Measurements from ENCODE around the gene PIWIL4. TPM values are rescaled to one million over a fixed set of nuclear protein-coding genes. Genes with fewer than 3 reads are reported as not detected.

The PIWIL4 gene
- 1.3 and 2.9 TPM in 2 replicates for polyA plus RNA-seq
- 0.35 and 0.73 TPM in 2 replicates for polyA minus RNA-seq

DNA sequence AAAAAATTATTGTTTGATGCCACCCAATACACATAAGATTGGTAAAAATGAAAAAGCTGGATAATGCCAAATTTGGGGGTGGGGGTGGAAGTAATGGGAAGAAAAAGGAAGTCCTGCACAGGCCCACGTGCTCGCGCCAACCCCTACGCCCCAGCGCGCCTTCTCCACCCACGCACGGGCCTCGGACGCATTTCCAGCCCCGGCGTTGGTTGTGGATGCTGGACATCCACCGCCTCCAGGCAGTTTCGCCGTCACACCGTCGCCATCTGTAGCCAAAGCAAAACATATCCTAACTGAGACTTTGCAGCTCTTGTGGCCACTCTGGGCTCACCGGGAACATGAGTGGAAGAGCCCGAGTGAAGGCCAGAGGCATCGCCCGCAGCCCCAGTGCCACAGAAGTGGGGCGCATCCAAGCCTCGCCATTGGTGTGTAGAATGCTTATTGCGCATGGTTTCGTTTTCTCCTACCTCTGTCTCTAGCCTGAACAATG is at the start of gene PIWIL4:
Gene PIWIL4, plus strand, starts transcription at position 188 of the 490 bp plus-strand sequence. Its CDS starts 151 bp downstream, at position 339.
- H3F3A ChIP-seq (ENCODE audit: insufficient read depth, low read length, poor library complexity, severe bottlenecking): no peaks in the 10 kb centered on the region
- no peak within 1 kb of the TSS for H3K27ac ChIP-seq (ENCODE audit: low read length)
- H2AFZ ChIP-seq (ENCODE audit: low read depth, low read length): no peak within 1 kb of the TSS
- H3K36me3 ChIP-seq (ENCODE audit: insufficient read depth, low read length): no peaks in the 10 kb centered on the region
- no peaks in the 10 kb centered on the region for H3K9me2 ChIP-seq (ENCODE audit: insufficient read depth, low read length)
- no peak within 1 kb of the TSS for H3K4me3 ChIP-seq (ENCODE audit: low read length)
- no peaks in the 10 kb centered on the region for H3K79me2 ChIP-seq (replicated peaks; ENCODE audit: insufficient read depth, low read length)
- H4K20me1 ChIP-seq (ENCODE audit: insufficient read depth): no peaks in the 10 kb centered on the region
- no peaks in the 10 kb centered on the region for H3K27me3 ChIP-seq (ENCODE audit: insufficient read depth, low read depth, low read length)
- no peak for TF ChIP-seq TAF1 (IDR thresholded peaks at IDR 0.05; ENCODE audit: low read depth)
- TF ChIP-seq, protein P1, sequence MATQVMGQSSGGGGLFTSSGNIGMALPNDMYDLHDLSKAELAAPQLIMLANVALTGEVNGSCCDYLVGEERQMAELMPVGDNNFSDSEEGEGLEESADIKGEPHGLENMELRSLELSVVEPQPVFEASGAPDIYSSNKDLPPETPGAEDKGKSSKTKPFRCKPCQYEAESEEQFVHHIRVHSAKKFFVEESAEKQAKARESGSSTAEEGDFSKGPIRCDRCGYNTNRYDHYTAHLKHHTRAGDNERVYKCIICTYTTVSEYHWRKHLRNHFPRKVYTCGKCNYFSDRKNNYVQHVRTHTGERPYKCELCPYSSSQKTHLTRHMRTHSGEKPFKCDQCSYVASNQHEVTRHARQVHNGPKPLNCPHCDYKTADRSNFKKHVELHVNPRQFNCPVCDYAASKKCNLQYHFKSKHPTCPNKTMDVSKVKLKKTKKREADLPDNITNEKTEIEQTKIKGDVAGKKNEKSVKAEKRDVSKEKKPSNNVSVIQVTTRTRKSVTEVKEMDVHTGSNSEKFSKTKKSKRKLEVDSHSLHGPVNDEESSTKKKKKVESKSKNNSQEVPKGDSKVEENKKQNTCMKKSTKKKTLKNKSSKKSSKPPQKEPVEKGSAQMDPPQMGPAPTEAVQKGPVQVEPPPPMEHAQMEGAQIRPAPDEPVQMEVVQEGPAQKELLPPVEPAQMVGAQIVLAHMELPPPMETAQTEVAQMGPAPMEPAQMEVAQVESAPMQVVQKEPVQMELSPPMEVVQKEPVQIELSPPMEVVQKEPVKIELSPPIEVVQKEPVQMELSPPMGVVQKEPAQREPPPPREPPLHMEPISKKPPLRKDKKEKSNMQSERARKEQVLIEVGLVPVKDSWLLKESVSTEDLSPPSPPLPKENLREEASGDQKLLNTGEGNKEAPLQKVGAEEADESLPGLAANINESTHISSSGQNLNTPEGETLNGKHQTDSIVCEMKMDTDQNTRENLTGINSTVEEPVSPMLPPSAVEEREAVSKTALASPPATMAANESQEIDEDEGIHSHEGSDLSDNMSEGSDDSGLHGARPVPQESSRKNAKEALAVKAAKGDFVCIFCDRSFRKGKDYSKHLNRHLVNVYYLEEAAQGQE (IDR thresholded peaks at IDR 0.05; ENCODE audit: borderline replicate concordance): no peak
- no peak for TF ChIP-seq MXI1 (conservative IDR thresholded peaks at IDR 0.05; ENCODE audit: poor library complexity, severe bottlenecking)
- no peak for TF ChIP-seq EZH2 (IDR thresholded peaks at IDR 0.05; ENCODE audit: borderline replicate concordance, insufficient read depth, low read length, poor library complexity, severe bottlenecking)
- no peak for TF ChIP-seq POLR2AphosphoS5 (IDR thresholded peaks at IDR 0.05)
- TF ChIP-seq RAD21 (conservative IDR thresholded peaks at IDR 0.05): no peak
- TF ChIP-seq SMC3 (conservative IDR thresholded peaks at IDR 0.05; ENCODE audit: poor library complexity): no peak
- TF ChIP-seq EP300 (conservative IDR thresholded peaks at IDR 0.05; ENCODE audit: poor library complexity, severe bottlenecking): no peak
- TF ChIP-seq, protein P2, sequence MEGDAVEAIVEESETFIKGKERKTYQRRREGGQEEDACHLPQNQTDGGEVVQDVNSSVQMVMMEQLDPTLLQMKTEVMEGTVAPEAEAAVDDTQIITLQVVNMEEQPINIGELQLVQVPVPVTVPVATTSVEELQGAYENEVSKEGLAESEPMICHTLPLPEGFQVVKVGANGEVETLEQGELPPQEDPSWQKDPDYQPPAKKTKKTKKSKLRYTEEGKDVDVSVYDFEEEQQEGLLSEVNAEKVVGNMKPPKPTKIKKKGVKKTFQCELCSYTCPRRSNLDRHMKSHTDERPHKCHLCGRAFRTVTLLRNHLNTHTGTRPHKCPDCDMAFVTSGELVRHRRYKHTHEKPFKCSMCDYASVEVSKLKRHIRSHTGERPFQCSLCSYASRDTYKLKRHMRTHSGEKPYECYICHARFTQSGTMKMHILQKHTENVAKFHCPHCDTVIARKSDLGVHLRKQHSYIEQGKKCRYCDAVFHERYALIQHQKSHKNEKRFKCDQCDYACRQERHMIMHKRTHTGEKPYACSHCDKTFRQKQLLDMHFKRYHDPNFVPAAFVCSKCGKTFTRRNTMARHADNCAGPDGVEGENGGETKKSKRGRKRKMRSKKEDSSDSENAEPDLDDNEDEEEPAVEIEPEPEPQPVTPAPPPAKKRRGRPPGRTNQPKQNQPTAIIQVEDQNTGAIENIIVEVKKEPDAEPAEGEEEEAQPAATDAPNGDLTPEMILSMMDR (IDR thresholded peaks at IDR 0.05; ENCODE audit: poor library complexity, severe bottlenecking): no peak
- H3K9ac ChIP-seq (ENCODE audit: low read length): no peak within 1 kb of the TSS
- H3K4me2 ChIP-seq (ENCODE audit: low read length): no peak within 1 kb of the TSS
- no peaks in the 10 kb centered on the region for H3K9me3 ChIP-seq (ENCODE audit: low read length)

DNA sequence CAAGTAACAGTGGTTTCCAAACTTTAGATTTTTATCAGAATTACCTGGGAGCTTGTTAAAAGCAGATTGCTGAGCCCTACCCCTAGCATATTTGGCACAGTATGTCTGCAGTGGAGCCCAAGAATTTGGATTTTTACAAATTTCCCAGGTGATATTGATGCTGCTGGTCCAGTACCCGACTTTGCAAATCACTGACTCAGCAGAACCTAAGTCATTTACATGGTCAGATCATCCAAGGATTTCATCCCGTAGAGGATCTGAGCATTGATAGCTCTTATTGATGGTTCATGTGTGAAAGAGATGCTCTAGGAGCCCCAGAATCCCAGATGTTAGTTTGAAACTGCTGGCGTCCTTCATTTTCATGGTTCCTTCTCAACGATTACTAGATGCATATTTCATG is 48.9 kb upstream of the PIWIL4 start:
- H3K9me2 ChIP-seq (ENCODE audit: insufficient read depth, low read length): no peaks in the 10 kb centered on the region
- TF ChIP-seq EP300 (conservative IDR thresholded peaks at IDR 0.05; ENCODE audit: poor library complexity, severe bottlenecking) (no peak), SMC3 (conservative IDR thresholded peaks at IDR 0.05; ENCODE audit: poor library complexity) (no peak), MXI1 (conservative IDR thresholded peaks at IDR 0.05; ENCODE audit: poor library complexity, severe bottlenecking) (no peak)
- TF ChIP-seq, protein P2 (IDR thresholded peaks at IDR 0.05; ENCODE audit: poor library complexity, severe bottlenecking): no peak

More for the DNA sequence above, 48.9 kb upstream of the PIWIL4 start:
- H2AFZ ChIP-seq (ENCODE audit: low read depth, low read length): no peak overlapping the region
- H3K9ac ChIP-seq (ENCODE audit: low read length): no peak overlapping the region
- H3K27me3 ChIP-seq (ENCODE audit: insufficient read depth, low read depth, low read length): no peaks in the 10 kb centered on the region
- H3K4me3 ChIP-seq (ENCODE audit: low read length): no peak overlapping the region
- no peaks in the 10 kb centered on the region for H3K9me3 ChIP-seq (ENCODE audit: low read length)
- H3K79me2 ChIP-seq (replicated peaks; ENCODE audit: insufficient read depth, low read length): no peaks in the 10 kb centered on the region
- H3K27ac ChIP-seq (ENCODE audit: low read length): no peak overlapping the region
- H4K20me1 ChIP-seq (ENCODE audit: insufficient read depth): no peaks in the 10 kb centered on the region
- no peak overlapping the region for H3K4me2 ChIP-seq (ENCODE audit: low read length)
- no peaks in the 10 kb centered on the region for H3K36me3 ChIP-seq (ENCODE audit: insufficient read depth, low read length)
- no peaks in the 10 kb centered on the region for H3F3A ChIP-seq (ENCODE audit: insufficient read depth, low read length, poor library complexity, severe bottlenecking)
